T47D (cell line): ENCODE measurements around the gene MCF2L2.

Source experiments
- DNase-seq, 2 experiments: peaks; one replicate each; pipeline versions ENCODE4 v3.0.0 to v3.0.0-alpha.2; 2011 to 2012; ENCODE audit warnings: low read depth in 1 of 2, low spot score in 1 of 2
- JUND ChIP-seq: IDR thresholded peaks from 2 replicates; pipeline ENCODE4 v1.6.1; 2012; ENCODE audit warnings: low read depth
- in situ Hi-C: cut with HindIII; loops from 2 replicates; pipeline ENCODE4 v1.10.0; 2016; ENCODE audit warnings: low sequenced_read_pairs, low pct_unique_long_range_greater_than_20kb

Gene MCF2L2

GRCh38 chr3:183317886-183318865 is 110.2 kb downstream of the MCF2L2 start:
- TF ChIP-seq JUND: no peak
- in situ Hi-C loops: no loop called here
- no peak for DNase-seq

- DNase-seq: no peak
- no peak for TF ChIP-seq JUND
- in situ Hi-C loops: no loop called here
These were observed 111.1 kb downstream of the MCF2L2 start for GRCh38 chr3:183317271-183317670.

- no peak for TF ChIP-seq JUND
- in situ Hi-C loops: no loop called here
- DNase-seq: no peak
These were observed 112.7 kb downstream of the MCF2L2 start for GRCh38 chr3:183315739-183316138.

DNA sequence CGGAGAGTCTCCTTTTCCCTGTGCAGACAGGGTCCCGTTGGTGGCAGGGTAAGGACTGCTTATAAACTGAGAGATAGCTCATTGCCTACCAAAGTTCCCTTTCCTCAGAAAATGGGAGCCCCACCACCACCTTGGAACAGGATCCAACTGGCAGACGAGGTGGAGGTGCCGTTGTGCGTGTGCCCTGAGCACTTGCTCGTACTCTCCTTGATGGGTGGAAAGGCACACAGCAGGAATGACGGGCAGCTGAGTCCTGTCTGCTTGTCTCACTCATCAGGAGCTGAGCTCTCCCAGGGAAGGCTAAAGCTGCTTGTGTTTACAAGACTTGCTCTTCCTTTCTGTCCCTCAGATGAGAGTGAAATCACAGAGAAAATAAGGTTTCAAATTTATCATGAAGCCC is 114.7 kb downstream of the MCF2L2 start:
- in situ Hi-C loops: no loop called here
- no peak for DNase-seq
- no peak for TF ChIP-seq JUND

DNA sequence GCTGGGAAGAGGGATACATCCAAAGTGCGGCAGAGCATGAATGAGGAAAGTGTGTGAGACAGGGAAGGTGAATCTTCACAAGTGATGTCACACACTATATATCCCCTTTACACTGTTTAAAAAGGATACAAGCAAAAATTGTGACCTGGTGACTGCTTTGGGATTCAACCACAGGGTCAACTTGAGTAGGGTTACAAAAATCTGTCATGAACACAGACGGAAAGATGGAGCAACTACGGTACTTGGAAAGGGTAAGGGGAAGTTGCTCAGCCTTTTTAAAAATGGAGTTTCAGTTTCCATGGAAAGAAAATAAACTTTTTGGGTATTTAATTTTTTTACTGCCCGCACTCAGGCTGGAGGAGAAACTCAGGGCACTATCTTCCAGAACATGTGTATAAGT is 115.1 kb downstream of the MCF2L2 start:
- TF ChIP-seq JUND: no peak
- in situ Hi-C loops: no loop called here
- no peak for DNase-seq

DNA sequence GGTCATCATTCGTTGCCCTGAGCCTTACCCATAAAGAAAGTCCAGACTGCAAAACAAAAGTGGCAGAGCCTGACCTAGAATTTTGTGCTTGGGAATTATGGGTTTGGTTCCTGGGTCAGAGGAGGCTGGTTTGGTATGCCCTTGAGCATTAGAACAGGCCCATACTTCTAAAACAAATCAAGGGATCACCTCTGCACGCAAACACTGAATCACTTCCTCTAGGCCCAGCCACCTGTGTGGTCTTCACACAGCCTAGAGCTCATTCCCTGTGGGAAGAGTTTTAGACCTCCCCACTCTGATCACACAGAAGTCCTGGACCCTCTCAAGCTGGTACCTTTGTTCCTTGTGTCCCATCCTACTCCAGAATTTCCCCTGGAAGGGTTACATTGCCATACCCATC is 116.0 kb downstream of the MCF2L2 start:
- TF ChIP-seq JUND: no peak
- DNase-seq: no peak
- in situ Hi-C loops: no loop called here

DNA sequence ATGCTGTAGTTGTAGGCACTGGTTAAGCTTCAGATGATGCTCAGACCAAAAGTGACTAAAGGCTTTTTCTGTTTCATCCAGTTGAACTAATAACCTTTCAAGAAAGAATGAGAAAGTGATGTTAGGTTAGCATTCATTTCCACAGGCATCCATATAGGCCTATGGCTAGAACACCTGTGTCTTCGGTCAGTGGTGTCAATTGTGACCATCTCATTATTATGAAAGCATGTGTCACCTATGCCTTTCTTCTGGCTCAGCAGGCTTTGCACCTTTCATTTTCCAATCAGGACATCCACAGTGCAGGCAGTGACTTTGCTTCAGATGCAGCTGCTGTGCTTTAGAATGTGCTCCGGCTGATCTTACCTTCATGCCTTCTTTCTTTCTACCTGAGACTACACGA is 117.5 kb downstream of the MCF2L2 start:
- in situ Hi-C loops: no loop called here
- TF ChIP-seq JUND: no peak

GRCh38 chr3:183309276-183309675 is 119.1 kb downstream of the MCF2L2 start:
- no peak for TF ChIP-seq JUND
- in situ Hi-C loops: no loop called here
- DNase-seq: no peak

More for the DNA sequence above, 117.5 kb downstream of the MCF2L2 start:
- no peak for DNase-seq

DNA sequence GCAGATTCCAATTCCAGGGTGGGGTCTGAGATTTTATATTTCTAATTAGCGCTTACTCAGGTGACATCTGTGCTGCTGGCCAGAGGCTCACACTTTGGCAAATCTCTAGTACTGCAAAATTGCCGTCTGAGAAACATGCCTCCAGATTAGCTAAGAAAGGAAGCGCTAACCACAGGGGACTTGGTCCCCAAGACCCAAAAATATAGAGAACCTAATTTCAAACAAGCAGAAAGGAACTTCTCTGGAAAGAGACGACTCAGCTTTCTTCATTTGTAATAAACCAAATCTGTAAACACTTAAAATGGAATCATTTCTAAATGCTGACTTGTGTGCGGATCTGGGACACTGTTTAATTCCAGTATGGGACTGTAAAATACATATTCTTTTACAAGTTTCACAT is 119.7 kb downstream of the MCF2L2 start:
- in situ Hi-C loops: no loop called here
- TF ChIP-seq JUND: no peak
- no peak for DNase-seq

DNA sequence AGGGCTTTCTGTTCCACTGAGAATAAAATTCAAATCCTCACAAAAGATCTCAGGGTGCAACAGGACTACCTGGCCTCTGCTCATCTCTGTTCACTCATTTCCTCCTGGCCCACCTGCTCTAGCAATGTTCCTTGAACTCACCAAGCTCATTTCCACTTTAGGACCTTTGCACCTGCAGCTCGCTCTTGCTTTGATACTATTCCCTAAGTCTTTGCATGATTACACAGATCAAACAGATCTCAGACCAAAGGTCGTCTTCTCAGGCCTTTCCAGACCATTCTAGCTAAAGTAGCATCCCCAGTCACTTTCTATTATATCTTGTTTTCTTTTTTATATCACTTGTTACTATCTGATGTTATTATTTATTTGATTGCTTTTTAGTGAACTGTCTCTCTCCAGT is 120.7 kb downstream of the MCF2L2 start:
- no peak for DNase-seq
- in situ Hi-C loops: no loop called here
- no peak for TF ChIP-seq JUND

- peak; percentile 75 to 80 for DNase-seq
- in situ Hi-C loops: no loop called here
- 0 out of 2 replicates have a peak, but pooled peaks have one; percentile 25 for TF ChIP-seq JUND
These were observed 121.4 kb downstream of the MCF2L2 start for GRCh38 chr3:183306798-183307671.

- in situ Hi-C loops: no loop called here
- no peak for TF ChIP-seq JUND
- no peak for DNase-seq
These were observed 124.7 kb downstream of the MCF2L2 start for GRCh38 chr3:183303690-183304089.
